ENCODE data around the gene ITIH5. TPM values are rescaled to one million over a fixed set of nuclear protein-coding genes. Genes with fewer than 3 reads are reported as not detected.

Gene ITIH5
- total RNA-seq, 1 experiment from 2014 or later, result 5.2 TPM

- no peak overlapping the region for H3K27ac Mint-ChIP-seq (ENCODE audit: unreplicated experiment)
- peaks cover 17% of the 10 kb centered on the region for H3K27me3 Mint-ChIP-seq (ENCODE audit: unreplicated experiment)
- BruUV-seq (replicated peaks), result no TSS peak
- no peaks in the 10 kb centered on the region for H3K36me3 Mint-ChIP-seq (ENCODE audit: insufficient read depth, unreplicated experiment)
- H3K4me1 Mint-ChIP-seq (ENCODE audit: low read depth, unreplicated experiment), result peaks cover 19% of the 10 kb centered on the region
- TF ChIP-seq CTCF (IDR thresholded peaks at IDR 0.05; ENCODE audit: unreplicated experiment), result no peak
- no peaks in the 10 kb centered on the region for H3K9me3 Mint-ChIP-seq (ENCODE audit: low read depth, unreplicated experiment)
- no peak overlapping the region for H3K4me3 Mint-ChIP-seq (ENCODE audit: low read depth, unreplicated experiment)
- CTCF ChIA-PET, result no interaction called here
- no peak for DNase-seq
- intact Hi-C loops (cut with micrococcal nuclease; ENCODE audit: unreplicated experiment), result no loop called here
Measured at GRCh38 chr10:7625009-7625408, 41.8 kb downstream of the ITIH5 start.

GRCh38 chr10:7622969-7623368 lies 43.8 kb downstream of the ITIH5 start:
- Mint-ChIP-seq H3K27ac (ENCODE audit: unreplicated experiment) (no peak overlapping the region), H3K9me3 (ENCODE audit: low read depth, unreplicated experiment) (no peaks in the 10 kb centered on the region), H3K27me3 (ENCODE audit: unreplicated experiment) (peaks cover 22% of the 10 kb centered on the region), H3K4me1 (ENCODE audit: low read depth, unreplicated experiment) (peaks cover 19% of the 10 kb centered on the region), H3K36me3 (ENCODE audit: insufficient read depth, unreplicated experiment) (no peaks in the 10 kb centered on the region), H3K4me3 (ENCODE audit: low read depth, unreplicated experiment) (no peak overlapping the region)
- CTCF ChIA-PET, result no interaction called here
- no TSS peak for BruUV-seq (replicated peaks)
- intact Hi-C loops (cut with micrococcal nuclease; ENCODE audit: unreplicated experiment), result no loop called here
- no peak for DNase-seq
- TF ChIP-seq CTCF (IDR thresholded peaks at IDR 0.05; ENCODE audit: unreplicated experiment), result no peak

DNA sequence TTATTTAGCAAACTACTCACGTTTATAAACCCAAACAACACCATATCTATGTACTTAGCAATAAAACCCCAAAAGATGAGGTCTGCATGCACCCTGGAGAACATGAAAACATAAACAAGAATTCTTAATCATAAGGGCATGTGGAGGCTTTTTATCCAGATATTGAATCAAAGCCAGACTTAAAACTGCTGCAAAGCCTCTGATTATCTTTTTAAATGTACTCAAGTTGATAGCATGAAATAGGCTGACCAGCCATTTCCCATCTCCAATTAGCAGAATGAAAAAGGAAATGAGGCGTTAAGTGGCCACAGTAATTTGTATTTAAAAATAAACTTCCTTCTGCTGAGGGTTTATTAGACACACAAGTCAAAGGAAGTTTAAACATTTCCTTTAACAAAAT lies 48.3 kb downstream of the ITIH5 start:
- no peak overlapping the region for H3K4me3 Mint-ChIP-seq (ENCODE audit: low read depth, unreplicated experiment)
- no peak for TF ChIP-seq CTCF (IDR thresholded peaks at IDR 0.05; ENCODE audit: unreplicated experiment)
- no peak for DNase-seq
- no peaks in the 10 kb centered on the region for H3K9me3 Mint-ChIP-seq (ENCODE audit: low read depth, unreplicated experiment)
- no peaks in the 10 kb centered on the region for H3K36me3 Mint-ChIP-seq (ENCODE audit: insufficient read depth, unreplicated experiment)
- H3K27me3 Mint-ChIP-seq (ENCODE audit: unreplicated experiment), result peaks cover 34% of the 10 kb centered on the region
- intact Hi-C loops (cut with micrococcal nuclease; ENCODE audit: unreplicated experiment), result no loop called here
- no peaks in the 10 kb centered on the region for H3K4me1 Mint-ChIP-seq (ENCODE audit: low read depth, unreplicated experiment)
- CTCF ChIA-PET, result no interaction called here
- BruUV-seq (replicated peaks), result no TSS peak
- H3K27ac Mint-ChIP-seq (ENCODE audit: unreplicated experiment), result no peak overlapping the region

- Mint-ChIP-seq H3K27ac (ENCODE audit: unreplicated experiment) (no peak overlapping the region), H3K27me3 (ENCODE audit: unreplicated experiment) (peaks cover 1% of the 10 kb centered on the region), H3K4me3 (ENCODE audit: low read depth, unreplicated experiment) (no peak overlapping the region), H3K9me3 (ENCODE audit: low read depth, unreplicated experiment) (no peaks in the 10 kb centered on the region), H3K4me1 (ENCODE audit: low read depth, unreplicated experiment) (no peaks in the 10 kb centered on the region), H3K36me3 (ENCODE audit: insufficient read depth, unreplicated experiment) (no peaks in the 10 kb centered on the region)
- no peak for TF ChIP-seq CTCF (IDR thresholded peaks at IDR 0.05; ENCODE audit: unreplicated experiment)
- CTCF ChIA-PET, result no interaction called here
- intact Hi-C loops (cut with micrococcal nuclease; ENCODE audit: unreplicated experiment), result no loop called here
- no TSS peak for BruUV-seq (replicated peaks)
- DNase-seq, result no peak
Measured at GRCh38 chr10:7611909-7612308, 54.9 kb downstream of the ITIH5 start.
